ENCODE data around the gene PHLDB2.

Gene PHLDB2

DNA sequence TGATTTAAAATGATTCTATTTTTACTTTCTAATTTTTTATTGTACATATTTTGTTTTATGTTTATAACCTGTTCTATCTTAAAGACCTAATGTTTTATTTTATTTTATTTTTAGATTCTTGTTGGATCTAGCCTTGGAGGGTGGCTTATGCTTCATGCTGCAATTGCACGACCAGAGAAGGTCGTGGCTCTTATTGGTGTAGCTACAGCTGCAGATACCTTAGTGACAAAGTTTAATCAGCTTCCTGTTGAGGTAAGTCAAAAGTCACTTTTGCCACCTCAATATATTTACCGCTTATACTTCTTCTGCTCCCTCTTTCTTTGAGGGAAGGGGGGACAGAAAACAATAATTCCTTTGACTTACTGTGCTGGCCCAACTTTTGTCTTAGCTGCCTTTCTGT lies 127.7 kb downstream of the PHLDB2 start:
- in situ Hi-C loops (cut with MboI; ENCODE audit: low sequenced_read_pairs) = no loop called here

GRCh38 chr3:111989061-111989678 lies 130.1 kb downstream of the PHLDB2 start:
- in situ Hi-C loops (cut with MboI; ENCODE audit: low sequenced_read_pairs) = no loop called here

- in situ Hi-C loops (cut with MboI; ENCODE audit: low sequenced_read_pairs) = no loop called here
Observed at GRCh38 chr3:111993038-111993437, 134.0 kb downstream of the PHLDB2 start.

DNA sequence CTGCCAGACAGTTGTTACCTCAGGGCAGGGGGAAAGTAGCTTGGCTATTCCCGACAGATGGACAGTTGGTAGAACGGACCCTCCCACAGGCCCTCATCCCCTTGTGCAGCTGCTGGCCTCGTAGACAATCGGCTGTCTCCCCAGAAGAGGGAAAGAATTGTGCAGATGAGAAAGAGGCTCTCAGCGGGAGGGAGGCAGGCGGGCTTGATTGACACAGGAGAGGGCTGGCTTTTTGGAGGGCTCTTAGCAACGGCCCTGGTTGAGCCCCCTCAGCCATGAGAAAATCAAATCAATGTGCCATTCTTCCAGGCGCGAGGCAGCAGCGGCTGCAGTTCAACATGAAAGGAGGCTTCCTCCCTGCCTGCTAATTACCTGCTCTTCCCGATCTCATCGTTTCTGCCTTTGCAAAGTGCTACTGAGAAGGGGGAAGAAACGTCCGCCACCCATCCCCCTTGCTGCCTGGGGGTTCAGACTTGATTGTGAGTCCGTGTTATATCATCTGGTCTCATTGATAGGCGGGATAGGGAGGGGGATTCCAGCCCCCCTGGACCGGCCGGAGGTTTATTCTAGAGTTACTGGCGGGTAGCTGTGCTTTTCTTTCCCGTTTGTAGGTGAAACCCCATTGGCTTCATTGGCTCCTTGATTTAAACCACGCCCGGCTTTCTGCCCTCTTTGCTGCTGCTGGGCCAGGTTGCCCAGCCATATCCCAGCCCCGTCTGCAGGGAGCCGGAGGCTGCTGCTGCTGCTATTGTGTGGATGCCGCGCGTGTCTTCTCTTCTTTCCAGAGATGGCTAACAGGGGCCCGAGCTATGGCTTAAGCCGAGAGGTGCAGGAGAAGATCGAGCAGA lies 139.8 kb downstream of the PHLDB2 start, which contains the start of gene TAGLN3:
Gene TAGLN3, plus strand, starts transcription at position 287 of the 848 bp plus-strand sequence. Its CDS starts 501 bp downstream, at position 788.
- in situ Hi-C loops (cut with MboI; ENCODE audit: low sequenced_read_pairs) = no loop called here

DNA sequence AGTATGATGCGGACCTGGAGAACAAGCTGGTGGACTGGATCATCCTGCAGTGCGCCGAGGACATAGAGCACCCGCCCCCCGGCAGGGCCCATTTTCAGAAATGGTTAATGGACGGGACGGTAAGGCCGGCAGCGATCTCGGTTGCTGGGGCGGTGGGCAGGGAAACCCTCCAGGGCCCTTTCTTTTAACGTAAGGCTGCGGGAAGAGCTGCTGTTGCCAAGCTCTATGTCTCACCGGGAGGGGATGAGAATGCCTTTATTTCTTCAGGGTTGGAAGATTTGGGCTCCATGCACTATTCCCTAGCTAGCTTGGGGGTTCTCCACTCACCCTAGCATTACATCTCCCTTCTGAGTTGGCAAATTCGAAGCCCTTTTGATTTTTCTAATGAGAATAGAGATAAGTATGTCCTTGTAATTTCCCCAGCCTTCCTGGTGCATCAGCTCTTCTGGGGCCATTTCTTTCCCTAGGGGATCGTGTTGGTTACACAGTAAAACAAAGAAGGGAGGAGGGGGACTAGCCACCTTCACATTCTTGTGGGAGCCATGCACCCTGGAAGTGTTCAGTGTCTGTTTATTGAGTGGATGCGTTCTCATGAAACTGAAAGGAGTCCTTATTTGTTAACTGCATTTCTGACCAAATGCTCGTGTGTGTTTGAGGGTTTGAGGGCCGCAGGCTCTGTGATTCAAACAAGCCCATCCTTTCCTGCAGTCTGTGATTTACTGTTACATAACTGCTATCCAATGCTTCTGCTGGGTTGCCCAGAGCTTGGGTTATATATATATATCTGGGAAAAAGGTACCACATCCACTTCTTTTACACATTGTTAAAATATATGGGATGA lies 140.6 kb downstream of the PHLDB2 start:
- in situ Hi-C loops (cut with MboI; ENCODE audit: low sequenced_read_pairs) = no loop called here

- in situ Hi-C loops (cut with MboI; ENCODE audit: low sequenced_read_pairs) = no loop called here
Observed at GRCh38 chr3:112000367-112000771, 141.3 kb downstream of the PHLDB2 start.

- in situ Hi-C loops (cut with MboI; ENCODE audit: low sequenced_read_pairs) = no loop called here
Observed at GRCh38 chr3:112000966-112001365, 141.9 kb downstream of the PHLDB2 start.

DNA sequence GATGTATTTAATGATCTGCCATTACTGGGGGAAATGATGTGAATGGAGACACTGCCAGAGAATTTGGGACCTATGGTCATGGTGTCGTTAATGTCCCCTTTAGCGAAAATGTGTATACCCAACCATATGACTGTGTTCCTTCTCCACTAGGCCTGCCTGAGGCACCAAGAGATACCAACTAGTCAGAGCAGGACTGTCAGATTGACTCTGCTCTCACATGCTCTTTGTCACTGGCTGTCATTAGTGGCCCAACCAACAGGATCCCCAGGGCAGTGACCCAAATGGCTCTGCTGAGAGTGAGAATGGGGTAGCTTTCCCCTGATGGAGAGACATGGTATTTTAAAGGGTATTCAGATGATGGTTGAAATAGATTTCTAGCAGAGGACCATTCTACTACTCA lies 142.5 kb downstream of the PHLDB2 start:
- in situ Hi-C loops (cut with MboI; ENCODE audit: low sequenced_read_pairs) = no loop called here

GRCh38 chr3:112002096-112002971 lies 143.3 kb downstream of the PHLDB2 start:
- in situ Hi-C loops (cut with MboI; ENCODE audit: low sequenced_read_pairs) = no loop called here

GRCh38 chr3:112003321-112004080 lies 144.4 kb downstream of the PHLDB2 start:
- in situ Hi-C loops (cut with MboI; ENCODE audit: low sequenced_read_pairs) = no loop called here

DNA sequence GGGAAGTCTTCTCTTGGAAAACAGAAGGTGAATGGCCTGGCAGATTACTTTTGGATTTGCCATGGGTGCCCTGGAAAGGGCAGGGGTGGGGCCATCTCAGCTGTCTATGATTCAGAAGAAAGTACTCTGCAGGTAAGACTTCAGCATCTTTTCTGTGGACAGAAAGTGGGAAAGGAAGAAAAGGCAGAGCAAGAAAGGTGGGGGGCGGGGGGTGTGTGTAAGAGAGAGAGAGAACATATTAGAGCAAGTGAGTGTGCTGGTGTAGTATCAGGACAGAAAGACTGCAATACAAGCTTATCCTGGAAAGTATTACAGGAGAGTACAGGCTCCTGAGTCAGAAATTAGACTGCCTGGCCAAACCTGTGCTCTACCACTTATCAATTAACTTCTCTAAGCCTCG lies 145.1 kb downstream of the PHLDB2 start:
- in situ Hi-C loops (cut with MboI; ENCODE audit: low sequenced_read_pairs) = no loop called here

DNA sequence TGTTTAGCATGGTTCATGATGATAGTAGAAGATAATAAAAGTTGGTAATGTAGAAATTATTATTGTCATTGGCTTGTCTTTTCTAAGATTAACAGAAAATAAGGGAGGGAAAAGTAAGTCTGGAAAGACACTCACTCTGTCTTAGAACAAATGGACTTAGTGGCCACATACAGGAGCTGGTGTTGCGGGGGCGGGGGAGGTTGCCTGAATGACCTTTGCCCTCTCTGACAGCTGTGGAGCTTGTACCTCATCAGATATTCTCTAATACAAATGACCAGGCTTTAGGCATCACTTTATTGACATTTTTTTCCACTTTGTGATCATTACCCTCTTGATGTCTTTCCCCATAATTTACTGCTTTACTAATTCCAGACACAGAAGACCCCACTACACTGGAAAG lies 145.6 kb downstream of the PHLDB2 start:
- in situ Hi-C loops (cut with MboI; ENCODE audit: low sequenced_read_pairs) = no loop called here

GRCh38 chr3:112005091-112005672 lies 146.1 kb downstream of the PHLDB2 start:
- in situ Hi-C loops (cut with MboI; ENCODE audit: low sequenced_read_pairs) = no loop called here

DNA sequence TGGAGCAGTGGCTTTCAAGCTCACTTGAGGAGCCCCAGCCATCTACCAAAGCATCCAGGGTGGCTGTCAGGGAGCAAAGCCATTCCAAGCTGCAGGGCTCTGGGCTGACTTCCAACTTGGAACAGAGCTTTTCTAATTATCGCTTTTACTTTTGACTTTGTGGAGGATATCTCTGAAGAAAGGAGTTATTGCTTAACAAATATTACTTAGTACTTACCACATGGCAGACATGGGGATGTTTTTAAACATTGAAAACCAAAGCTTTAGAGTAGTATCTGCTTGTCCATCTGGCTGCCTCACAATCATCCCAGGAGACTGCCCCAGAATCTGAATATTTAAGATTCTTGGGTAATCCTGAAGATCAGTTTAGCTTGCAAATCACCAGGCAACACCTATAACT lies 148.6 kb downstream of the PHLDB2 start:
- in situ Hi-C loops (cut with MboI; ENCODE audit: low sequenced_read_pairs) = no loop called here

- in situ Hi-C loops (cut with MboI; ENCODE audit: low sequenced_read_pairs) = no loop called here
Observed at GRCh38 chr3:112009670-112010069, 150.6 kb downstream of the PHLDB2 start.

- in situ Hi-C loops (cut with MboI; ENCODE audit: low sequenced_read_pairs) = no loop called here
Observed at GRCh38 chr3:112010636-112011035, 151.6 kb downstream of the PHLDB2 start.

DNA sequence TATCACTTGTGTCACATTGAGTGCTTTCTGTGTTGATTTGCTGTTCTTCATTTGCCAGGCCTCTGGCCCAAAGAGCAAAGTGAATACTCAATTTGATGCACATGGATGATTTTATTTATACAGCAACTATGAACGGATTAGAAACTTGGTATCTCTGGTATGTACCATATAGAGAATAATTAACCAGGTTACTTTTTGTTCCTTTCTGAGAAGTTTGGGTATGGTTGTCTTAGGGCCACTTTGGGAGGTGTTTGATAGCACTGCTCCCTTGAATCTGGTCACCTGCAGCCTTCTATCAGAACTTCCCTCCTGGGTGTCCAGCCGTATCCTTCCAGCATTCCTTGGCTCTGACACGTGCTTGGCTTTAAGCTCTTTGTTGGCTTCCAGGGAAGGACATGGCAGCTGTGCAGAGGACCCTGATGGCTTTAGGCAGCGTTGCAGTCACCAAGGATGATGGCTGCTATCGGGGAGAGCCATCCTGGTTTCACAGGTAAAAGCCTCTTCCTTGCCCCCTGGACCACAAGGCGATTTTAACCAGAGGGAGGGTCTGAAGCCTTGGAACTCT lies 152.4 kb downstream of the PHLDB2 start:
- in situ Hi-C loops (cut with MboI; ENCODE audit: low sequenced_read_pairs) = no loop called here

GRCh38 chr3:112012205-112012992 lies 153.3 kb downstream of the PHLDB2 start:
- in situ Hi-C loops (cut with MboI; ENCODE audit: low sequenced_read_pairs) = no loop called here
